A673 (cell line): Measurements from ENCODE around the gene ARHGAP4. TPM values are rescaled to one million over a fixed set of nuclear protein-coding genes. Genes with fewer than 3 reads are reported as not detected.
A peak's percentile ranks its signal among the peaks of the same experiment; 100 is the strongest.

Experiments used
- BruUV-seq: library from RNA; stranded (reverse); fragments of 400-500 nt; replicated peaks from 2 replicates; lab custom pipeline; 2021; lab: Mats Ljungman, UMichigan
- CTCF ChIA-PET: fragments of 300-600 bp; sonication (Branson Sonifier 250); formaldehyde crosslinking; loops from one replicate; lab custom pipeline; 2022; ENCODE audit warnings: antibody characterized with exemption; lab: Charles Lee
- POLR2A ChIA-PET: fragments of 300-600 bp; sonication (Branson Sonifier 250); formaldehyde crosslinking; loops from one replicate; lab custom pipeline; 2022; ENCODE audit warnings: antibody characterized with exemption; ENCODE audit not compliant: low non-redundant PET; lab: Charles Lee
- DNase-seq: peaks from one replicate; pipeline ENCODE4 v3.0.0-alpha.2; 2015; ENCODE audit warnings: low spot score
- H3K27ac ChIP-seq: fragments of 200-600 bp; sonication (generic); 2 replicates; pipeline ENCODE4 v1.5.1; 2016; ENCODE audit warnings: mixed run types, low read depth, mild to moderate bottlenecking, mixed read lengths, antibody characterized with exemption, low read length; ENCODE audit not compliant: poor library complexity, severe bottlenecking
- H3K27me3 ChIP-seq: fragments of 200-600 bp; sonication (generic); replicated peaks from 2 replicates; pipeline ENCODE4 v1.6.1; 2017; ENCODE audit warnings: mixed run types, low read depth, mild to moderate bottlenecking, mixed read lengths, antibody characterized with exemption, low read length; ENCODE audit not compliant: insufficient read depth, poor library complexity
- H3K36me3 ChIP-seq: fragments of 200-600 bp; sonication (generic); 2 replicates; pipeline ENCODE4 v1.6.1; 2016; ENCODE audit warnings: mixed run types, mild to moderate bottlenecking, mixed read lengths, antibody characterized with exemption, low read length; ENCODE audit not compliant: insufficient read depth, poor library complexity, severe bottlenecking
- H3K4me1 ChIP-seq: fragments of 200-600 bp; sonication (generic); 2 replicates; pipeline ENCODE4 v1.6.1; 2017; ENCODE audit warnings: mixed run types, mild to moderate bottlenecking, mixed read lengths, antibody characterized with exemption, low read length; ENCODE audit not compliant: insufficient read depth, poor library complexity, severe bottlenecking
- H3K4me3 ChIP-seq: fragments of 200-600 bp; sonication (generic); 2 replicates; pipeline ENCODE4 v1.5.1; 2016; ENCODE audit warnings: low read depth, mixed run types, mild to moderate bottlenecking, mixed read lengths, low read length; ENCODE audit not compliant: poor library complexity, severe bottlenecking
- H3K9me3 ChIP-seq: fragments of 200-600 bp; sonication (generic); 2 replicates; pipeline ENCODE4 v1.6.1; 2016; ENCODE audit warnings: mixed run types, low read depth, mild to moderate bottlenecking, mixed read lengths, antibody characterized with exemption, low read length; ENCODE audit not compliant: poor library complexity, severe bottlenecking
- CTCF ChIP-seq: fragments of 300-800, 200-600 bp; sonication (generic); conservative IDR thresholded peaks from 2 replicates; pipeline ENCODE4 v1.5.1; 2017; ENCODE audit warnings: low read depth, mild to moderate bottlenecking, antibody characterized with exemption, low read length, moderate library complexity, mixed read lengths
- EZH2 ChIP-seq: fragments of 200-600 bp; sonication (generic); IDR thresholded peaks from 2 replicates; pipeline ENCODE4 v1.6.1; 2017; ENCODE audit warnings: borderline replicate concordance, low read depth, mild to moderate bottlenecking, mixed read lengths, antibody characterized with exemption, low read length; ENCODE audit not compliant: poor library complexity, severe bottlenecking
- intact Hi-C: fragments of 100-400 bp; cut with micrococcal nuclease; formaldehyde crosslinking; loops from one replicate; pipeline ENCODE4 v1.10.0; 2022; ENCODE audit not compliant: unreplicated experiment
- total RNA-seq: library from RNA; stranded (reverse); gene quantifications from 2 replicates; pipeline ENCODE4 v1.2.3, GENCODE V29; 2021

The ARHGAP4 gene
- total RNA-seq, 1 experiment from 2014 or later: 43.0 TPM

DNA sequence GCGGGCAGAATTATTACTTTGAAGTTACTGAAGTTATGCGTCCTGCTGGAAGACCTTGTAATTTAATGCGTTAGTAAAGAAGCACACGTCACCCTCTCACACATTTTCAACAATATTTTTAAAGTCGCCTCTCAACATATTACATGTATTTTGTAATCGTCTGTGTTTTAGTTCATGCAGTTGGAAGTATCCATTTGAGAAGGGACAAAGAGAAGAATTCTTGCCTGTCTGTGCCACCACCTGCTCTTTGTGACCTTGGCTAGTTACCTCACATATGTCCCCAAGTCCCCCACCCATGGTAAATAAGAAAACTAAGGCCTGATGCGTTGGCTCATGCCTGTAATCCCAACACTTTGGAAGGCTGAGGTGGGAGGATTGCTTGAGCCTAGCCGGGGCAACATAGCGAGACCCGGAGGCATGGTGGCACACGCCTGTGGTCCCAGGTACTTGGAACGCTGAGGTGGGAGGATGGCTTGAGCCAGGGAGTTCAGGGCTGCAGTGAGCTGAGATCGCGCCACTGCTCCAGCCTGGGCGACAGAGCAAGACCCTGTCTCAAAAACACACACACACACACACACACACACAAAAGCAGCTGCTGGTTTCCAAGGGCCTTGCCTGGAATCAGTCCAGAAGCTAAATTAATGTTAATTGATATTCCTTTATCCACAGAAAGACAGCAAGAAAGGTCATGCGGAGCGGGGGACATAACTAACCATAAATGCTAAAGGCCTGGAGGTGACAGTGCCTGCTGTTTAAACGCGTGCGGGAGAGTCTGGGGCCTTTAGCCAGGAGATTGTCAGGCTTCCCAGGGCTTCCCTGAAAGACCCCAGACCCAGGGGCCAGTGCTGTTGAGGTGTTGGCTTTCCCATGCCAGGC, 47.3 kb upstream of the ARHGAP4 start:
- Histone ChIP-seq H3K4me1 (peaks cover 7% of the 10 kb centered on the region), H3K9me3 (no peaks in the 10 kb centered on the region), H3K27ac (peak overlapping the region; percentile 99), H3K36me3 (no peaks in the 10 kb centered on the region), H3K4me3 (peak overlapping the region; percentile 86), H3K27me3 (no peaks in the 10 kb centered on the region)
- ChIA-PET POLR2A (interaction anchor here (0.6 kb wide), 1 partner anchor 10 kb away, joined by 3 read pairs; no protein-coding TSS in a partner anchor), CTCF (no interaction called here)
- intact Hi-C loops: loop anchor here (10.0 kb wide), 1 partner anchor 421 kb away; the partner anchor contains the start of gene RPL10
- TF ChIP-seq EZH2: no peak
- TF ChIP-seq CTCF: no peak
- TSS peak; percentile 72 for BruUV-seq
- no peak for DNase-seq

DNA sequence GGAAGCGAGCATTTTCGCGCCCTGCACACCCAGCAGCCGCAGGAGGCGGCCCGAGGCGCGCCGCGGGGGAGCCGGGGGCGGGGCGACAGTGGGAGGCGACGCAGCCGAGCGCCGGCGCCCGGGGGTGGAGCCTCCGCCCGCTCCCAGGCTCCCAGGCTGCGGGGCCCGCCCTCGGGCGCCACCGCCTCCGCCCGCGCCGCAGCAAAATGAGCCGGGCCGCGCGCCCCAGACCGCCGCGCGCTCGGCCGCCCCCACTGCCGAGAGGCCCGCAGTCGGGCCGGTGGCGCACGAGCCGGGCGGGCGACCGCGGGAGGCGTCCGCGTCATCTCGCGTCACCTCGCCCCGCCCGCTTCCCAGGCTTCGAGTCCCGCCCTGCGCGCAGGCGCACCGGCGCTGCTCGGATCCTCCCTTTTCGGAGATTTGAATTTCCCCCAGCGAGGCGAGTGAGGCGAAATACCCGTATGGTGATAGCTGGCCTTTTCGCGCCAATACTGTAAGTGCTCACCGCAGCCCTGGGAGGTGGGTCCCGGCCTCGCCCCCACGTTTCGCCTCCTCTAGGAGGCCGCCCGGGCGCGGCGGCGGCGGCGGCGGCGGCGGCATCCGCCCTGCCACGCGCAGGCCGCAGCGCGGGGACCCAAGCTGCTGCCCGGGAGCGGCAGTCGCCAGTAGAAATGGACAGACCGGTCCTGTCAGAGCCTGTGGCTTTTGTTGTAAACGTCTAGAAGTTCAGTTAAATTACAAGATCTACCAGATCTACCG, 46.5 kb upstream of the ARHGAP4 start, which contains the start of gene TMEM187:
Gene TMEM187, plus strand, starts transcription at position 387 of the 759 bp plus-strand sequence. CDS start 9,309 bp downstream, outside the sequence.
- ChIA-PET POLR2A (interaction anchor here (0.6 kb wide), 1 partner anchor 305 kb away, joined by 3 read pairs; no protein-coding TSS in a partner anchor), CTCF (no interaction called here)
- Histone ChIP-seq H3K9me3 (no peaks in the 10 kb centered on the region), H3K4me1 (peaks cover 13% of the 10 kb centered on the region), H3K4me3 (peak within 1 kb of the TSS; percentile 86), H3K36me3 (no peaks in the 10 kb centered on the region), H3K27me3 (no peaks in the 10 kb centered on the region), H3K27ac (peak within 1 kb of the TSS; percentile 99)
- no TSS peak for BruUV-seq
- intact Hi-C loops: loop anchor here (10.0 kb wide), 1 partner anchor 422 kb away; the partner anchor contains the start of gene RPL10
- TF ChIP-seq EZH2 (no peak), CTCF (no peak)
- peak; percentile 97 for DNase-seq
